ENCODE measurements around the gene HEATR9. TPM values are rescaled to one million over a fixed set of nuclear protein-coding genes. Genes with fewer than 3 reads are reported as not detected.

HEATR9 gene
- polyA plus RNA-seq, 3 donors = not detected

GRCh38 chr17:35891269-35891668 is 22.6 kb upstream of the HEATR9 start:
- no peak overlapping the region for H3K4me3 ChIP-seq (replicated peaks in 1 of 3; ENCODE audit: low read depth in 2 of 3, low read length in 3 of 3)
- no peaks in the 10 kb centered on the region for H4K20me1 ChIP-seq (ENCODE audit: insufficient read depth, low read length)
- H3K79me2 ChIP-seq (ENCODE audit: insufficient read depth, low read length) = no peaks in the 10 kb centered on the region
- no peak for DNase-seq
- H2AFZ ChIP-seq (ENCODE audit: insufficient read depth, low read depth, low read length, poor library complexity, severe bottlenecking) = no peak overlapping the region
- no peak overlapping the region for H3K27ac ChIP-seq (ENCODE audit: low read depth in 1 of 2, low read length in 2 of 2)
- no peak overlapping the region for H3K4me2 ChIP-seq (replicated peaks; ENCODE audit: extremely low read depth, low read length, poor library complexity, severe bottlenecking)
- no CpG with 5 or more reads among the region's 4 CpGs for WGBS (ENCODE audit: insufficient coverage)
- TF ChIP-seq CTCF (IDR thresholded peaks at IDR 0.05) = no peak
- H3K9ac ChIP-seq (ENCODE audit: insufficient read depth, low read length, poor library complexity, severe bottlenecking) = no peak overlapping the region
- Mint-ChIP-seq H3K36me3 (no peaks in the 10 kb centered on the region), H3K4me1 (peaks cover 39% of the 10 kb centered on the region), H3K27me3 (ENCODE audit: low read depth in 3 of 3) (peaks cover 0 to 9% (median 5%) of the 10 kb centered on the region in 3 donors), H3K4me3 (no peak overlapping the region), H3K27ac (no peak overlapping the region), H3K9me3 (no peaks in the 10 kb centered on the region)
- intact Hi-C loops (cut with micrococcal nuclease) = no loop called here
- H3K9me3 ChIP-seq (replicated peaks in 1 of 2; ENCODE audit: control insufficient read depth in 1 of 2, insufficient read depth in 1 of 2, low read length in 2 of 2) = no peaks in the 10 kb centered on the region
- H3K4me1 ChIP-seq (ENCODE audit: control insufficient read depth in 1 of 2, insufficient read depth in 2 of 2, low read length in 2 of 2) = peaks cover 20 to 26% of the 10 kb centered on the region in 2 donors
- no peaks in the 10 kb centered on the region for H3K27me3 ChIP-seq (ENCODE audit: control insufficient read depth in 2 of 2, insufficient read depth in 2 of 2, low read length in 2 of 2)
- no peaks in the 10 kb centered on the region for H3K36me3 ChIP-seq (replicated peaks in 1 of 2; ENCODE audit: control insufficient read depth in 1 of 2, insufficient read depth in 2 of 2, low read length in 2 of 2)

GRCh38 chr17:35890774-35891155 is 22.1 kb upstream of the HEATR9 start:
- no peak for DNase-seq
- no peak for TF ChIP-seq CTCF (IDR thresholded peaks at IDR 0.05)
- Mint-ChIP-seq H3K36me3 (no peaks in the 10 kb centered on the region), H3K4me1 (peaks cover 34% of the 10 kb centered on the region), H3K27me3 (ENCODE audit: low read depth in 3 of 3) (peaks cover 0 to 9% (median 7%) of the 10 kb centered on the region in 3 donors), H3K4me3 (no peak overlapping the region), H3K27ac (no peak overlapping the region), H3K9me3 (no peaks in the 10 kb centered on the region)
- Histone ChIP-seq H3K36me3 (replicated peaks in 1 of 2; ENCODE audit: control insufficient read depth in 1 of 2, insufficient read depth in 2 of 2, low read length in 2 of 2) (no peaks in the 10 kb centered on the region), H3K79me2 (ENCODE audit: insufficient read depth, low read length) (no peaks in the 10 kb centered on the region), H3K4me2 (replicated peaks; ENCODE audit: extremely low read depth, low read length, poor library complexity, severe bottlenecking) (no peak overlapping the region), H3K27me3 (ENCODE audit: control insufficient read depth in 2 of 2, insufficient read depth in 2 of 2, low read length in 2 of 2) (no peaks in the 10 kb centered on the region), H2AFZ (ENCODE audit: insufficient read depth, low read depth, low read length, poor library complexity, severe bottlenecking) (no peak overlapping the region), H3K9ac (ENCODE audit: insufficient read depth, low read length, poor library complexity, severe bottlenecking) (no peak overlapping the region), H3K27ac (ENCODE audit: low read depth in 1 of 2, low read length in 2 of 2) (no peak overlapping the region), H3K4me1 (ENCODE audit: control insufficient read depth in 1 of 2, insufficient read depth in 2 of 2, low read length in 2 of 2) (peaks cover 15 to 21% of the 10 kb centered on the region in 2 donors), H3K4me3 (replicated peaks in 1 of 3; ENCODE audit: low read depth in 2 of 3, low read length in 3 of 3) (no peak overlapping the region), H4K20me1 (ENCODE audit: insufficient read depth, low read length) (no peaks in the 10 kb centered on the region), H3K9me3 (replicated peaks in 1 of 2; ENCODE audit: control insufficient read depth in 1 of 2, insufficient read depth in 1 of 2, low read length in 2 of 2) (no peaks in the 10 kb centered on the region)
- WGBS (ENCODE audit: insufficient coverage) = 89% methylated on average over 3 of the region's 4 CpGs
- intact Hi-C loops (cut with micrococcal nuclease) = no loop called here
